DND-41 (cell line): ENCODE results near the gene PSPH.
"Not testable (repeated sequence)": the region's sequence is repeated elsewhere in the genome, so short reads cannot be mapped to it uniquely, and the experiment has no call there.

ENCODE experiments used
- ATAC-seq: fragments of 200-7000 bp; cut with Tn5 transposase; 3 replicates; pipeline ENCODE4 v1.9.1; 2021; ENCODE audit warnings: low read depth; ENCODE audit not compliant: insufficient read depth
- DNase-seq: peaks from one replicate; pipeline ENCODE4 v3.0.0-alpha.2; 2020
- H2AFZ ChIP-seq: 2 replicates; pipeline ENCODE4 v1.6.0; 2012; ENCODE audit warnings: low read depth, low read length
- H3K27ac ChIP-seq: 2 replicates; pipeline ENCODE4 v1.5.1; 2012; ENCODE audit warnings: low read length, inconsistent platforms
- H3K27me3 ChIP-seq: fragments of 200-600 bp; sonication (generic); 2 replicates; pipeline ENCODE4 v1.6.0; 2012; ENCODE audit warnings: low read length, mild to moderate bottlenecking, inconsistent platforms; ENCODE audit not compliant: insufficient read depth, poor library complexity
- H3K36me3 ChIP-seq: 2 replicates; pipeline ENCODE4 v1.5.1; 2012; ENCODE audit warnings: low read length, inconsistent platforms; ENCODE audit not compliant: insufficient read depth
- H3K4me1 ChIP-seq: 2 replicates; pipeline ENCODE4 v1.5.1; 2012; ENCODE audit warnings: mild to moderate bottlenecking, low read length; ENCODE audit not compliant: insufficient read depth
- H3K4me2 ChIP-seq: 2 replicates; pipeline ENCODE4 v1.6.0; 2012; ENCODE audit warnings: mild to moderate bottlenecking, moderate library complexity, low read length, inconsistent platforms; ENCODE audit not compliant: insufficient read depth
- H3K4me3 ChIP-seq, 2 experiments: fragments of 200-600 bp in 1 of 2; shearing (Covaris generic) in 1 of 2; 2 replicates each; pipeline ENCODE4 v1.5.1; 2012 to 2016; ENCODE audit warnings: inconsistent platforms in 2 of 2, low read length in 2 of 2, mild to moderate bottlenecking in 2 of 2, low read depth in 1 of 2, moderate library complexity in 1 of 2
- H3K79me2 ChIP-seq: 2 replicates; pipeline ENCODE4 v1.6.0; 2012; ENCODE audit warnings: low read length, inconsistent platforms; ENCODE audit not compliant: insufficient read depth
- H3K9ac ChIP-seq: 2 replicates; pipeline ENCODE4 v1.6.0; 2012; ENCODE audit warnings: low read depth, mild to moderate bottlenecking, inconsistent platforms, low read length, moderate library complexity
- H3K9me3 ChIP-seq: 2 replicates; pipeline ENCODE4 v1.5.1; 2012; ENCODE audit warnings: low read length, moderate library complexity, mild to moderate bottlenecking, inconsistent platforms; ENCODE audit not compliant: insufficient read depth, severe bottlenecking
- H4K20me1 ChIP-seq: 2 replicates; pipeline ENCODE4 v1.6.0; 2012; ENCODE audit warnings: low read length; ENCODE audit not compliant: insufficient read depth
- CTCF ChIP-seq: IDR thresholded peaks from 2 replicates; pipeline ENCODE4 v1.5.1; 2012; ENCODE audit warnings: borderline replicate concordance, low read length, moderate library complexity, mild to moderate bottlenecking; ENCODE audit not compliant: poor library complexity, severe bottlenecking; ENCODE audit errors: extremely low read depth
- EZH2 ChIP-seq: IDR thresholded peaks from 3 replicates; pipeline ENCODE4 v1.6.1; 2012; ENCODE audit warnings: borderline replicate concordance, low read depth, mild to moderate bottlenecking, moderate library complexity, low read length, inconsistent platforms; ENCODE audit not compliant: severe bottlenecking

Gene PSPH

GRCh38 chr7:56077681-56078080, 26.4 kb upstream of the PSPH start:
- no peaks in the 10 kb centered on the region for H3K9me3 ChIP-seq
- no peak overlapping the region for H3K4me3 ChIP-seq
- no peaks in the 10 kb centered on the region for H3K4me1 ChIP-seq
- no peaks in the 10 kb centered on the region for H3K79me2 ChIP-seq
- no peak for DNase-seq
- ATAC-seq = no peak
- no peak overlapping the region for H3K4me2 ChIP-seq
- peaks cover 71% of the 10 kb centered on the region for H3K36me3 ChIP-seq
- no peak overlapping the region for H2AFZ ChIP-seq
- H3K27ac ChIP-seq = no peak overlapping the region
- 0 out of 2 replicates have a peak, but pooled peaks cover 6% of the 10 kb centered on the region for H4K20me1 ChIP-seq
- TF ChIP-seq EZH2 = no peak
- TF ChIP-seq CTCF = no peak
- no peaks in the 10 kb centered on the region for H3K27me3 ChIP-seq
- H3K9ac ChIP-seq = no peak overlapping the region

GRCh38 chr7:56074371-56074791, 23.1 kb upstream of the PSPH start:
- Histone ChIP-seq H3K4me2 (no peak overlapping the region), H3K27me3 (no peaks in the 10 kb centered on the region), H3K9me3 (no peaks in the 10 kb centered on the region), H3K4me1 (no peaks in the 10 kb centered on the region), H4K20me1 (0 out of 2 replicates have a peak, but pooled peaks cover 4% of the 10 kb centered on the region), H3K9ac (no peak overlapping the region), H3K79me2 (no peaks in the 10 kb centered on the region), H3K27ac (no peak overlapping the region), H3K36me3 (peaks cover 66% of the 10 kb centered on the region), H3K4me3 (no peak overlapping the region), H2AFZ (no peak overlapping the region)
- DNase-seq (peak; percentile 42), ATAC-seq (peak; percentile 72)
- TF ChIP-seq EZH2 = no peak
- TF ChIP-seq CTCF = peak; percentile 79

GRCh38 chr7:56066376-56066775, 15.1 kb upstream of the PSPH start:
- not testable (repeated sequence) for DNase-seq, H3K4me2 ChIP-seq
- peaks cover 61% of the 10 kb centered on the region for H3K36me3 ChIP-seq

GRCh38 chr7:56063882-56064625, 12.8 kb upstream of the PSPH start, which contains the start of gene SUMF2:
SUMF2 (plus strand) TSS chr7:56064286; CDS start chr7:56064312, 26 bp downstream.
- peak; percentile 88 for DNase-seq
- peak within 1 kb of the TSS; percentile 89 for H3K27ac ChIP-seq
- peaks cover 48% of the 10 kb centered on the region for H3K4me1 ChIP-seq
- H3K4me2 ChIP-seq = peak within 1 kb of the TSS; percentile 68
- peak within 1 kb of the TSS; percentile 79 for H2AFZ ChIP-seq
- H3K79me2 ChIP-seq = peaks cover 64% of the 10 kb centered on the region
- no peaks in the 10 kb centered on the region for H3K27me3 ChIP-seq
- peak within 1 kb of the TSS; percentile 48 to 80; a peak in 3 of 4 replicates for H3K4me3 ChIP-seq
- TF ChIP-seq EZH2 (no peak), CTCF (peak; percentile 24)
- peaks cover 17% of the 10 kb centered on the region for H4K20me1 ChIP-seq
- H3K36me3 ChIP-seq = peaks cover 63% of the 10 kb centered on the region
- H3K9me3 ChIP-seq = no peaks in the 10 kb centered on the region
- H3K9ac ChIP-seq = peak within 1 kb of the TSS; percentile 72
- ATAC-seq = peak; percentile 93

More at GRCh38 chr7:56066376-56066775, 15.1 kb upstream of the PSPH start:
- not testable (repeated sequence) for H2AFZ ChIP-seq, H3K9ac ChIP-seq, H3K27me3 ChIP-seq, H3K9me3 ChIP-seq, H3K27ac ChIP-seq, ATAC-seq, H4K20me1 ChIP-seq, H3K4me3 ChIP-seq
- H3K79me2 ChIP-seq = peaks cover 47% of the 10 kb centered on the region
- peaks cover 33% of the 10 kb centered on the region for H3K4me1 ChIP-seq
